PC-9 (cell line): ENCODE results near the gene OR52A1.
"Not testable (repeated sequence)": the region's sequence is repeated elsewhere in the genome, so short reads cannot be mapped to it uniquely, and the experiment has no call there.

Source experiments
- EZH2 ChIP-seq: fragments of 200-600 bp; sonication (generic); IDR thresholded peaks from 2 replicates; pipeline ENCODE4 v1.8.0; 2017; ENCODE audit warnings: antibody characterized with exemption, low read depth
- TF ChIP-seq, protein P1 (sequence below): fragments of 200-600 bp; sonication (generic); conservative IDR thresholded peaks from 2 replicates; pipeline ENCODE4 v1.6.1; 2017; ENCODE audit warnings: mixed run types, antibody characterized with exemption, mild to moderate bottlenecking, moderate library complexity

DNA sequence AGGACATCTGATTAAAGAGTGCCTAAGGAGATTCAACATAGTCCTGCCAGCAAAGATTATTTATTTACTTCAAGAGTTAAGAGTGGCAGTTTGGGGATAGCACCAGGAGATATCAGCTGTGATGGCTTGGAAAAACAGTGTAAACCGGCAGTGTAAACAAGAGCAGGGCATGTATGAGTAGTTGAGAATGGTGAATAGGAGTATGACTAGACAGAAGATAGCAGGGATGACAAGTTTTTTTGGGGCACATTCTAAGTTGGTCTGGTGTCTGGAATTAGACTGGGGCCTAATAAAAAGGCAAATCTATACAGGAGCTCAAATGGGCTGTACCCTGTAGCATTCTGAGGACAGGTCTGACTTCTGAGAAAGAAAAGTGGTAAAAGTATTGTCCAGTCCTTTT, 6.5 kb upstream of the OR52A1 start:
- TF ChIP-seq EZH2: not testable (repeated sequence)
- TF ChIP-seq, protein P1, sequence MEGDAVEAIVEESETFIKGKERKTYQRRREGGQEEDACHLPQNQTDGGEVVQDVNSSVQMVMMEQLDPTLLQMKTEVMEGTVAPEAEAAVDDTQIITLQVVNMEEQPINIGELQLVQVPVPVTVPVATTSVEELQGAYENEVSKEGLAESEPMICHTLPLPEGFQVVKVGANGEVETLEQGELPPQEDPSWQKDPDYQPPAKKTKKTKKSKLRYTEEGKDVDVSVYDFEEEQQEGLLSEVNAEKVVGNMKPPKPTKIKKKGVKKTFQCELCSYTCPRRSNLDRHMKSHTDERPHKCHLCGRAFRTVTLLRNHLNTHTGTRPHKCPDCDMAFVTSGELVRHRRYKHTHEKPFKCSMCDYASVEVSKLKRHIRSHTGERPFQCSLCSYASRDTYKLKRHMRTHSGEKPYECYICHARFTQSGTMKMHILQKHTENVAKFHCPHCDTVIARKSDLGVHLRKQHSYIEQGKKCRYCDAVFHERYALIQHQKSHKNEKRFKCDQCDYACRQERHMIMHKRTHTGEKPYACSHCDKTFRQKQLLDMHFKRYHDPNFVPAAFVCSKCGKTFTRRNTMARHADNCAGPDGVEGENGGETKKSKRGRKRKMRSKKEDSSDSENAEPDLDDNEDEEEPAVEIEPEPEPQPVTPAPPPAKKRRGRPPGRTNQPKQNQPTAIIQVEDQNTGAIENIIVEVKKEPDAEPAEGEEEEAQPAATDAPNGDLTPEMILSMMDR: not testable (repeated sequence)
